A549 (cell line): ENCODE data around the gene SLC8A1. TPM values are rescaled to one million over a fixed set of nuclear protein-coding genes. Genes with fewer than 3 reads are reported as not detected.
A peak's percentile ranks its signal among the peaks of the same experiment; 100 is the strongest.

Source experiments
- ATAC-seq, 2 experiments: fragments of 200-7000 bp in 1 of 2; fragments of >200 bp in 1 of 2; cut with Nextera tagmentation in 1 of 2; cut with Tn5 transposase in 1 of 2; 3 replicates each; pipeline versions ENCODE4 v1.8.0 to v1.9.1; 2018 to 2020; ENCODE audit warnings: mild to moderate bottlenecking in 1 of 2, moderate library complexity in 1 of 2
- CTCF ChIA-PET: fragments of 300-600 bp; sonication (Branson Sonifier 250); formaldehyde crosslinking; extraction: SDS; loops from one replicate; lab custom pipeline; 2021; ENCODE audit warnings: antibody characterized with exemption, inconsistent platforms; lab: Yijun Ruan, JAX
- POLR2A ChIA-PET: fragments of 350-600 bp; formaldehyde crosslinking; extraction: SDS; loops from one replicate; lab custom pipeline; 2021; ENCODE audit warnings: antibody characterized with exemption, inconsistent platforms; lab: Yijun Ruan, JAX
- DNase-seq, 2 experiments: peaks; one replicate each; pipeline versions ENCODE4 v3.0.0 to v3.0.0-alpha.2; 2011 to 2016; ENCODE audit warnings: low read depth in 1 of 2, low spot score in 1 of 2
- FAIRE-seq: peaks from 2 replicates; lab custom pipeline; 2011; peaks lifted over from hg19 to GRCh38; lab: Jason Lieb, UNC
- H3K27ac ChIP-seq, 2 experiments: fragments of >200 bp; sonication (Bioruptor Twin); formaldehyde crosslinking; 3 replicates each; pipeline ENCODE4 v1.5.1; 2016 to 2017
- H3K4me1 ChIP-seq: fragments of >200 bp; sonication (Bioruptor Twin); formaldehyde crosslinking; 3 replicates; pipeline ENCODE4 v1.6.1; 2016
- H3K4me2 ChIP-seq: fragments of >200 bp; sonication (Bioruptor Twin); formaldehyde crosslinking; 3 replicates; pipeline ENCODE4 v1.6.1; 2016
- H3K4me3 ChIP-seq: fragments of >200 bp; sonication (Bioruptor Twin); formaldehyde crosslinking; 3 replicates; pipeline ENCODE4 v1.5.1; 2016
- H3K9me3 ChIP-seq: fragments of >200 bp; sonication (Bioruptor Twin); formaldehyde crosslinking; 3 replicates; pipeline ENCODE4 v1.6.1; 2016
- BCL3 ChIP-seq: fragments of >200 bp; sonication (Bioruptor Twin); formaldehyde crosslinking; IDR thresholded peaks from 3 replicates; pipeline ENCODE4 v1.6.1; 2016
- BHLHE40 ChIP-seq: IDR thresholded peaks from 2 replicates; pipeline ENCODE4 v1.6.1; 2012; ENCODE audit warnings: low read depth, low read length, inconsistent platforms
- CBX2 ChIP-seq: fragments of 200-600 bp; sonication (generic); IDR thresholded peaks from 2 replicates; pipeline ENCODE4 v1.6.1; 2016; ENCODE audit warnings: low read depth, mild to moderate bottlenecking, borderline replicate concordance
- CEBPB ChIP-seq, 2 experiments: fragments of >200 bp in 1 of 2; sonication (Bioruptor Twin) in 1 of 2; formaldehyde crosslinking in 1 of 2; IDR thresholded peaks; 2 replicates each; pipeline ENCODE4 v1.6.1; 2012 to 2016
- EHF ChIP-seq: fragments of 250-450 bp; sonication (Bioruptor Pico); IDR thresholded peaks from 2 replicates; pipeline ENCODE4 v1.5.0; 2020; ENCODE audit warnings: mild to moderate bottlenecking
- ELK1 ChIP-seq: fragments of 150-350 bp; IDR thresholded peaks from 2 replicates; pipeline ENCODE4 v1.6.1; 2014; ENCODE audit warnings: low read depth, mild to moderate bottlenecking, low read length
- EP300 ChIP-seq, 2 experiments: fragments of >200 bp; sonication (Bioruptor Twin); formaldehyde crosslinking; IDR thresholded peaks; 2 replicates in 1 of 2; 3 replicates in 1 of 2; pipeline ENCODE4 v1.6.1; 2016 to 2017
- FOSB ChIP-seq: fragments of 250-450 bp; sonication (Bioruptor Pico); IDR thresholded peaks from 2 replicates; pipeline ENCODE4 v1.5.0; 2020; ENCODE audit warnings: mild to moderate bottlenecking, moderate library complexity
- HOXB13 ChIP-seq: fragments of 250-450 bp; sonication (Bioruptor Pico); IDR thresholded peaks from 2 replicates; pipeline ENCODE4 v1.5.0; 2020; ENCODE audit warnings: low read depth, mild to moderate bottlenecking, moderate library complexity
- JUN ChIP-seq, 2 experiments: fragments of >200 bp; sonication (Bioruptor Twin); formaldehyde crosslinking; IDR thresholded peaks; 2 replicates in 1 of 2; 3 replicates in 1 of 2; pipeline ENCODE4 v1.6.1; 2016 to 2017
- KDM5A ChIP-seq: fragments of 200-600 bp; sonication (generic); IDR thresholded peaks from 2 replicates; pipeline ENCODE4 v1.6.1; 2016; ENCODE audit warnings: antibody characterized with exemption, mild to moderate bottlenecking
- MAFK ChIP-seq: fragments of 450-650 bp; IDR thresholded peaks from 2 replicates; pipeline ENCODE4 v1.6.1; 2014; ENCODE audit not compliant: partially characterized antibody
- MYC ChIP-seq: IDR thresholded peaks from 2 replicates; pipeline ENCODE4 v1.6.1; 2012; ENCODE audit warnings: mild to moderate bottlenecking, inconsistent platforms, low read length, improper control_type of control experiment, borderline replicate concordance
- NPAS2 ChIP-seq: fragments of 250-450 bp; sonication (Bioruptor Pico); IDR thresholded peaks from 2 replicates; pipeline ENCODE4 v1.8.0; 2022; ENCODE audit warnings: mild to moderate bottlenecking, moderate library complexity, borderline replicate concordance
- POLR2A ChIP-seq: IDR thresholded peaks from 2 replicates; pipeline ENCODE4 v1.6.1; 2012; ENCODE audit warnings: mild to moderate bottlenecking, low read length
- POLR2AphosphoS2 ChIP-seq: conservative IDR thresholded peaks from 2 replicates; pipeline ENCODE4 v1.6.1; 2012; ENCODE audit warnings: low read length, improper control_type of control experiment, inconsistent platforms
- RAD21 ChIP-seq, 2 experiments: fragments of >200 bp in 1 of 2; sonication (Bioruptor Twin) in 1 of 2; formaldehyde crosslinking in 1 of 2; IDR thresholded peaks in 1 of 2; conservative IDR thresholded peaks in 1 of 2; 2 replicates in 1 of 2; 3 replicates in 1 of 2; pipeline ENCODE4 v1.6.1; 2012 to 2018; ENCODE audit warnings: inconsistent platforms in 1 of 2
- RARB ChIP-seq: fragments of 250-450 bp; sonication (Bioruptor Pico); IDR thresholded peaks from 2 replicates; pipeline ENCODE4 v1.8.0; 2021; ENCODE audit warnings: mild to moderate bottlenecking, moderate library complexity
- REST ChIP-seq: fragments of 200-600 bp; sonication (generic); IDR thresholded peaks from 2 replicates; pipeline ENCODE4 v1.6.1; 2016; ENCODE audit warnings: antibody characterized with exemption, mild to moderate bottlenecking, moderate library complexity
- ZNF302 ChIP-seq: fragments of 250-450 bp; sonication (Bioruptor Pico); IDR thresholded peaks from 2 replicates; pipeline ENCODE4 v1.9.0; 2021; ENCODE audit warnings: inconsistent platforms, mild to moderate bottlenecking, moderate library complexity
- WGBS: methylation state at CpG from one replicate; pipeline ENCODE4 v1.1.6; 2017; ENCODE audit errors: missing lambda C conversion rate; 5-methylcytosine and 5-hydroxymethylcytosine counted together
- polyA plus RNA-seq, 4 experiments: library from polyadenylated mRNA; depleted of rRNA in 3 of 4; stranded (reverse); fragments of >200 nt; fragmentation: RNase III in 1 of 4; extraction: RNeasy Plus Mini Kit Qiagen cat#74134 plus additional on column Dnase treatment in 1 of 4; gene quantifications; 2 replicates in 3 of 4; 3 replicates in 1 of 4; pipeline ENCODE4 v1.2.3, GENCODE V29; 2011 to 2017
- TF ChIP-seq, protein P1 (sequence below): IDR thresholded peaks from 2 replicates; pipeline ENCODE4 v1.6.1; 2012

Gene SLC8A1
- polyA plus RNA-seq, 2 of the 4 experiments (the other 2 are of a cell fraction): 0.28 to 0.92 TPM

- no peak overlapping the region for H3K27ac ChIP-seq
- TF ChIP-seq CEBPB (IDR thresholded peaks at IDR 0.05) (no peak), KDM5A (no peak), HOXB13 (CRISPR knock-in tag) (no peak), MAFK (no peak), ZNF302 (no peak), RARB (CRISPR knock-in tag) (no peak), EP300 (IDR thresholded peaks at IDR 0.05) (no peak), EHF (no peak), BHLHE40 (no peak), POLR2AphosphoS2 (no peak), ELK1 (no peak)
- TF ChIP-seq, protein P1, sequence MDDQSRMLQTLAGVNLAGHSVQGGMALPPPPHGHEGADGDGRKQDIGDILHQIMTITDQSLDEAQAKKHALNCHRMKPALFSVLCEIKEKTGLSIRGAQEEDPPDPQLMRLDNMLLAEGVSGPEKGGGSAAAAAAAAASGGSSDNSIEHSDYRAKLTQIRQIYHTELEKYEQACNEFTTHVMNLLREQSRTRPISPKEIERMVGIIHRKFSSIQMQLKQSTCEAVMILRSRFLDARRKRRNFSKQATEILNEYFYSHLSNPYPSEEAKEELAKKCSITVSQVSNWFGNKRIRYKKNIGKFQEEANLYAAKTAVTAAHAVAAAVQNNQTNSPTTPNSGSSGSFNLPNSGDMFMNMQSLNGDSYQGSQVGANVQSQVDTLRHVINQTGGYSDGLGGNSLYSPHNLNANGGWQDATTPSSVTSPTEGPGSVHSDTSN: no peak
- ATAC-seq: no peak
- 47% methylated on average over 7 of the region's 7 CpGs for WGBS
- DNase-seq: no peak
- H3K9me3 ChIP-seq: no peaks in the 10 kb centered on the region
- H3K4me2 ChIP-seq: no peak overlapping the region
- ChIA-PET CTCF (interaction anchor here (0.6 kb wide), 1 partner anchor 287 kb away, joined by 3 read pairs; no protein-coding TSS in a partner anchor), POLR2A (no interaction called here)
- H3K4me3 ChIP-seq: no peak overlapping the region
- H3K4me1 ChIP-seq: no peaks in the 10 kb centered on the region
- FAIRE-seq: no peak
These were observed 194.4 kb downstream of the SLC8A1 start for GRCh38 chr2:40257340-40258134.

DNA sequence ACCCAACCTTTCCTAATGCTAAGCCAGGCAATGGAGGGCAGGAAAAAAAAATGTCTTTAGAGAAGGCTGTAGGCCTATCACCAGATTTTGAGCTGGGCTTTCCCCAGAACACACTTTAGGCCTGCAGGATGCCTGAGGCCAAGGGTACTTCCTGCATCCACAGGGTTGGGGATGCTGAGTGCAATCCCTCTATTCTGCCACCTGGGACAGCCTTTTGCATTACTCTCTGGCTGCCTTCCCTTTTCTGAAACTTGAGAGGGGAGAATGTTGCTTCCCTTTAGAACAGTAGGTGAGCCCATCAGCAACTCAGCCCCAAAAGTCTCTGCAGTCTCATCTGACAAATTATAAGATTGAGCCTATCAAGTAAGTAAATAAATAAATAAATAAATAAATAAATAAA is 195.2 kb downstream of the SLC8A1 start:
- DNase-seq (peak; percentile 11 to 26), FAIRE-seq (no peak), ATAC-seq (peak; percentile 82 to 88)
- H3K4me2 ChIP-seq: no peak overlapping the region
- no peaks in the 10 kb centered on the region for H3K9me3 ChIP-seq
- no peak overlapping the region for H3K27ac ChIP-seq
- ChIA-PET POLR2A (no interaction called here), CTCF (interaction anchor here (0.6 kb wide), 1 partner anchor 288 kb away, joined by 3 read pairs; no protein-coding TSS in a partner anchor)
- H3K4me1 ChIP-seq: no peaks in the 10 kb centered on the region
- no peak for TF ChIP-seq POLR2A
- no peak for TF ChIP-seq CBX2
- no peak for TF ChIP-seq CEBPB (IDR thresholded peaks at IDR 0.05)
- TF ChIP-seq JUN (IDR thresholded peaks at IDR 0.05): no peak
- no peak for TF ChIP-seq BCL3
- TF ChIP-seq HOXB13 (CRISPR knock-in tag): no peak
- no peak for TF ChIP-seq EHF
- no peak for TF ChIP-seq FOSB (CRISPR knock-in tag)
- TF ChIP-seq REST: no peak
- TF ChIP-seq RAD21 (conservative IDR thresholded peaks at IDR 0.05 in 1 of 2, IDR thresholded peaks at IDR 0.05 in 1 of 2): no peak
- TF ChIP-seq POLR2AphosphoS2: no peak
- no peak for TF ChIP-seq MYC
- no peak for TF ChIP-seq NPAS2 (CRISPR knock-in tag)
- no peak overlapping the region for H3K4me3 ChIP-seq
